ENCODE results near the gene CPZ.

- TF ChIP-seq CTCF (IDR thresholded peaks at IDR 0.05; ENCODE audit: low read length): no peak
- TF ChIP-seq EZH2 (optimal IDR thresholded peaks at IDR 0.05; ENCODE audit: low read depth, low read length): no peak
Observed at GRCh38 chr4:8564595-8564994, 28.0 kb upstream of the CPZ start.
